GM12878 (cell line): ENCODE measurements around the gene TMEM192. TPM values are rescaled to one million over a fixed set of nuclear protein-coding genes. Genes with fewer than 3 reads are reported as not detected.
"Not testable (repeated sequence)": the region's sequence is repeated elsewhere in the genome, so short reads cannot be mapped to it uniquely, and the experiment has no call there.

Source experiments
- ATAC-seq: fragments of 200-7000 bp; cut with Tn5 transposase; 3 replicates; pipeline ENCODE4 v1.9.1; 2020; ENCODE audit warnings: mild to moderate bottlenecking, moderate library complexity
- BruUV-seq: library from RNA; stranded (reverse); fragments of 400-500 nt; replicated peaks from 2 replicates; lab custom pipeline; 2021; lab: Mats Ljungman, UMichigan
- CTCF ChIA-PET: fragments of 300-600 bp; sonication (Branson Sonifier 250); formaldehyde crosslinking; extraction: SDS; loops from one replicate; lab custom pipeline; 2021; ENCODE audit warnings: inconsistent platforms; lab: Yijun Ruan, JAX
- POLR2A ChIA-PET: fragments of 350-600 bp; formaldehyde crosslinking; extraction: SDS; loops from one replicate; lab custom pipeline; 2021; ENCODE audit warnings: inconsistent platforms; lab: Charles Lee
- RAD21 ChIA-PET: fragments of 300-600 bp; sonication (Branson Sonifier 250); formaldehyde crosslinking; loops from one replicate; lab custom pipeline; 2023; ENCODE audit warnings: antibody characterized with exemption; ENCODE audit not compliant: unreplicated experiment; lab: Charles Lee
- SMC1A ChIA-PET: fragments of 300-600 bp; sonication (Branson Sonifier 250); formaldehyde crosslinking; loops from one replicate; lab custom pipeline; 2023; ENCODE audit not compliant: unreplicated experiment, uncharacterized antibody; lab: Charles Lee
- DNase-seq: peaks from one replicate; pipeline ENCODE4 v3.0.0-alpha.2; 2011; ENCODE audit warnings: low read depth, low spot score
- FAIRE-seq: peaks from 3 replicates; lab custom pipeline; 2011; peaks lifted over from hg19 to GRCh38; lab: Jason Lieb, UNC
- H2AFZ ChIP-seq: 2 replicates; pipeline ENCODE4 v1.6.0; 2011; ENCODE audit warnings: low read depth, low read length, control low read depth; ENCODE audit not compliant: control insufficient read depth
- H3K27ac ChIP-seq: 2 replicates; pipeline ENCODE4 v1.5.1; 2011; ENCODE audit warnings: control low read depth; ENCODE audit not compliant: control insufficient read depth, insufficient read depth
- H3K27me3 ChIP-seq, 2 experiments: replicated peaks in 1 of 2; 2 replicates each; pipeline versions ENCODE4 v1.6.0 to v1.6.1; 2011; ENCODE audit warnings: low read length in 1 of 2; ENCODE audit not compliant: control insufficient read depth in 2 of 2, insufficient read depth in 2 of 2
- H3K36me3 ChIP-seq, 2 experiments: 2 replicates each; pipeline ENCODE4 v1.5.1; 2011; ENCODE audit warnings: low read length in 1 of 2; ENCODE audit not compliant: control insufficient read depth in 2 of 2, insufficient read depth in 2 of 2
- H3K4me1 ChIP-seq: 2 replicates; pipeline ENCODE4 v1.6.1; 2011; ENCODE audit warnings: mild to moderate bottlenecking, low read length, moderate library complexity, mixed read lengths; ENCODE audit not compliant: control insufficient read depth, insufficient read depth
- H3K4me2 ChIP-seq: 2 replicates; pipeline ENCODE4 v1.6.0; 2011; ENCODE audit warnings: control low read depth; ENCODE audit not compliant: control insufficient read depth, insufficient read depth
- H3K4me3 ChIP-seq: fragments of 200-600 bp; sonication (generic); 2 replicates; pipeline ENCODE4 v1.5.1; 2016
- H3K79me2 ChIP-seq: 2 replicates; pipeline ENCODE4 v1.6.0; 2011; ENCODE audit warnings: low read length; ENCODE audit not compliant: control insufficient read depth, insufficient read depth
- H3K9ac ChIP-seq: 2 replicates; pipeline ENCODE4 v1.8.0; 2011; ENCODE audit warnings: low read length, control low read depth, mixed read lengths; ENCODE audit not compliant: control insufficient read depth, insufficient read depth
- H3K9me3 ChIP-seq: replicated peaks from 3 replicates; pipeline ENCODE4 v1.5.1; 2011; ENCODE audit warnings: mild to moderate bottlenecking, low read length; ENCODE audit not compliant: control insufficient read depth, insufficient read depth
- H4K20me1 ChIP-seq: 2 replicates; pipeline ENCODE4 v1.6.0; 2011; ENCODE audit not compliant: control insufficient read depth, insufficient read depth
- ATF7 ChIP-seq: fragments of 450-650 bp; IDR thresholded peaks from 2 replicates; pipeline ENCODE4 v1.6.1; 2016; ENCODE audit warnings: low read depth, mild to moderate bottlenecking
- BCL3 ChIP-seq: IDR thresholded peaks from 2 replicates; pipeline ENCODE4 v1.6.1; 2011; ENCODE audit warnings: borderline replicate concordance, low read depth, mild to moderate bottlenecking, moderate library complexity, low read length; ENCODE audit not compliant: insufficient read depth, poor library complexity, severe bottlenecking
- BRCA1 ChIP-seq: IDR thresholded peaks from 2 replicates; pipeline ENCODE4 v1.6.1; 2011; ENCODE audit warnings: low read depth, low read length, improper control_type of control experiment
- CTCF ChIP-seq, 3 experiments: IDR thresholded peaks in 2 of 3; conservative IDR thresholded peaks in 1 of 3; 2 replicates each; pipeline ENCODE4 v1.5.1; 2011; ENCODE audit warnings: low read depth in 3 of 3, low read length in 3 of 3, mild to moderate bottlenecking in 3 of 3, control low read depth in 2 of 3, moderate library complexity in 2 of 3, inconsistent platforms in 1 of 3, mixed read lengths in 1 of 3; ENCODE audit not compliant: control insufficient read depth in 2 of 3, insufficient read depth in 1 of 3; ENCODE audit errors: extremely low read depth in 1 of 3
- ESRRA ChIP-seq: IDR thresholded peaks from 2 replicates; pipeline ENCODE4 v1.6.1; 2012; ENCODE audit warnings: mild to moderate bottlenecking, low read length, improper control_type of control experiment
- HCFC1 ChIP-seq: fragments of 150-350 bp; IDR thresholded peaks from 2 replicates; pipeline ENCODE4 v1.6.1; 2014; ENCODE audit warnings: low read length
- KDM1A ChIP-seq: fragments of 200-600 bp; sonication (generic); IDR thresholded peaks from 2 replicates; pipeline ENCODE4 v1.6.1; 2016; ENCODE audit warnings: borderline replicate concordance
- MTA2 ChIP-seq: fragments of 450-650 bp; IDR thresholded peaks from 2 replicates; pipeline ENCODE4 v1.6.1; 2016; ENCODE audit warnings: low read depth, mild to moderate bottlenecking, moderate library complexity
- NRF1 ChIP-seq: conservative IDR thresholded peaks from 2 replicates; pipeline ENCODE4 v1.6.1; 2011; ENCODE audit warnings: mild to moderate bottlenecking, low read depth, low read length, improper control_type of control experiment
- POLR2A ChIP-seq: IDR thresholded peaks from 2 replicates; pipeline ENCODE4 v1.6.1; 2011; ENCODE audit warnings: low read depth, mild to moderate bottlenecking, low read length
- SIX5 ChIP-seq: IDR thresholded peaks from 2 replicates; pipeline ENCODE4 v1.6.1; 2011; ENCODE audit warnings: mild to moderate bottlenecking, low read depth, low read length, moderate library complexity; ENCODE audit not compliant: severe bottlenecking
- WGBS: methylation state at CpG from one replicate; pipeline ENCODE4 v1.1.6; 2016; ENCODE audit warnings: low lambda C conversion rate; ENCODE audit not compliant: insufficient replicate concordance, insufficient coverage; ENCODE audit errors: missing lambda C conversion rate; 5-methylcytosine and 5-hydroxymethylcytosine counted together
- in situ Hi-C: fragments of 300-500 bp; cut with MboI; formaldehyde crosslinking; loops from 9 replicates; pipeline ENCODE4 v1.14.3; 2018; ENCODE audit warnings: mixed read lengths
- intact Hi-C: fragments of 100-400 bp; cut with micrococcal nuclease; formaldehyde crosslinking; loops from one replicate; pipeline ENCODE4 v1.14.2; 2022; ENCODE audit not compliant: unreplicated experiment
- polyA plus RNA-seq, 11 experiments: library from polyadenylated mRNA; depleted of rRNA in 4 of 11; unstranded in 6 of 11; stranded (reverse) in 5 of 11; fragments of >200 nt; fragmentation: Nextera tagmentation in 4 of 11; fragmentation: Illumina TruSeq in 1 of 11; extraction: Ambion mirVana in 4 of 11; extraction: Trizol in 1 of 11; gene quantifications; 1 replicate in 1 of 11; 2 replicates in 10 of 11; pipeline versions ENCODE4 v1.2.1 to v1.2.3, GENCODE V29; 2011 to 2016; ENCODE audit warnings: inconsistent platforms in 2 of 11, missing spikeins in 2 of 11, low read depth in 1 of 11
- total RNA-seq, 4 experiments: library from RNA; depleted of rRNA in 3 of 4; stranded (reverse); fragments of >200 nt in 3 of 4; fragmentation: Illumina TruSeq in 1 of 4; extraction: Trizol in 1 of 4; gene quantifications; 2 replicates each; pipeline versions ENCODE4 v1.2.1 to v1.2.3, GENCODE V29; 2013 to 2021

TMEM192 gene
- total and polyA plus RNA-seq, 10 of the 15 experiments (the other 5 are each of a cell fraction or from before 2014, with no cell fraction given), result 1.8 to 16.0 (median 10.0) TPM

GRCh38 chr4:165085946-165086345, 26.7 kb downstream of the TMEM192 start:
- no peak for FAIRE-seq
- H4K20me1 ChIP-seq, result no peaks in the 10 kb centered on the region

GRCh38 chr4:165084787-165085186, 27.9 kb downstream of the TMEM192 start:
- ChIA-PET SMC1A (interaction anchor here (1.1 kb wide), 1 partner anchor 1375 kb away, joined by 3 read pairs; no protein-coding TSS in a partner anchor), RAD21 (interaction anchor here (0.7 kb wide), 1 partner anchor 950 kb away, joined by 3 read pairs; no protein-coding TSS in a partner anchor)
- DNase-seq, H2AFZ ChIP-seq, H3K9me3 ChIP-seq, CTCF ChIA-PET, H3K4me1 ChIP-seq, H3K27me3 ChIP-seq, ATAC-seq, H3K79me2 ChIP-seq, FAIRE-seq, H3K27ac ChIP-seq, BruUV-seq, H3K4me3 ChIP-seq, H3K4me2 ChIP-seq, H4K20me1 ChIP-seq, intact Hi-C loops, H3K36me3 ChIP-seq, in situ Hi-C loops, POLR2A ChIA-PET, H3K9ac ChIP-seq: not testable (repeated sequence)
- 99% methylated on average over 7 of the region's 7 CpGs for WGBS

More at GRCh38 chr4:165085946-165086345, 26.7 kb downstream of the TMEM192 start:
- H3K36me3 ChIP-seq, result peaks cover 0 to 6% of the 10 kb centered on the region in 2 experiments; a peak in 2 of 4 replicates
- intact Hi-C loops (no loop called here), in situ Hi-C loops (no loop called here)
- no peaks in the 10 kb centered on the region for H3K27me3 ChIP-seq
- ChIA-PET POLR2A (no interaction called here), SMC1A (no interaction called here), RAD21 (no interaction called here), CTCF (interaction anchor here (1.2 kb wide), 1 partner anchor 11 kb away, joined by 3 read pairs; no protein-coding TSS in a partner anchor)
- no peak overlapping the region for H2AFZ ChIP-seq
- H3K79me2 ChIP-seq, result no peaks in the 10 kb centered on the region
- no peak overlapping the region for H3K9ac ChIP-seq
- no peak overlapping the region for H3K4me3 ChIP-seq
- no peak for DNase-seq
- ATAC-seq, result no peak
- H3K9me3 ChIP-seq, result no peaks in the 10 kb centered on the region
- H3K4me1 ChIP-seq, result no peaks in the 10 kb centered on the region
- H3K4me2 ChIP-seq, result no peak overlapping the region
- WGBS, result 94% methylated on average over 2 of the region's 2 CpGs
- no peak for TF ChIP-seq POLR2A
- TF ChIP-seq NRF1, result no peak
- no peak for TF ChIP-seq ESRRA
- no peak for TF ChIP-seq CTCF (IDR thresholded peaks at IDR 0.05 in 2 of 3, conservative IDR thresholded peaks at IDR 0.05 in 1 of 3; ENCODE audit: control insufficient read depth in 2 of 3, extremely low read depth in 1 of 3, insufficient read depth in 1 of 3, low read depth in 3 of 3, low read length in 3 of 3)
- no peak for TF ChIP-seq SIX5
- no peak for TF ChIP-seq MTA2
- TF ChIP-seq HCFC1, result no peak
- no peak for TF ChIP-seq KDM1A
- TF ChIP-seq ATF7, result no peak
- TF ChIP-seq BCL3, result no peak
- TF ChIP-seq BRCA1, result no peak
- BruUV-seq, result no TSS peak
- H3K27ac ChIP-seq, result no peak overlapping the region
